ENCODE results near the gene POU2AF3. TPM values are rescaled to one million over a fixed set of nuclear protein-coding genes. Genes with fewer than 3 reads are reported as not detected.

Gene POU2AF3
- total RNA-seq, 1 experiment from 2014 or later = 2.7 TPM

DNA sequence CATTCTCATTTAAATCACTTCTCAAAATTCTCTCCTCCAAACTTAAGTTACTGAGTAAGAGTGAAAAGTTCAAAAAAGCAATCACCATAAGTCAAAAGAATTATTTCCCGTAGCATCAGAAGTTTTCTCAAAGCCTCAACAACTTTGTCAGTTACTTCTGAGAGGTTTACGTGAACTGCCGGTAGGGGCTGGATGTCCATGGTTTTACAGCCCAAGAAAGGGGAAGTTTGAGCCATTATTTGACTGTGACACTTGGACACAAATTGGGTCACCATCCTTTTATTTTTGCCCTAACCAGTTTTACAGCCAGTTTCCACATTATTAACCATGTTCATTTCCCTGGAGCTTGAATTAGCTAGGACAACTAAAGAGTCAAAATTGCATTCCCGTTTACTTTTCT is 7.5 kb downstream of the POU2AF3 start (continued):
- TF ChIP-seq, protein P1, sequence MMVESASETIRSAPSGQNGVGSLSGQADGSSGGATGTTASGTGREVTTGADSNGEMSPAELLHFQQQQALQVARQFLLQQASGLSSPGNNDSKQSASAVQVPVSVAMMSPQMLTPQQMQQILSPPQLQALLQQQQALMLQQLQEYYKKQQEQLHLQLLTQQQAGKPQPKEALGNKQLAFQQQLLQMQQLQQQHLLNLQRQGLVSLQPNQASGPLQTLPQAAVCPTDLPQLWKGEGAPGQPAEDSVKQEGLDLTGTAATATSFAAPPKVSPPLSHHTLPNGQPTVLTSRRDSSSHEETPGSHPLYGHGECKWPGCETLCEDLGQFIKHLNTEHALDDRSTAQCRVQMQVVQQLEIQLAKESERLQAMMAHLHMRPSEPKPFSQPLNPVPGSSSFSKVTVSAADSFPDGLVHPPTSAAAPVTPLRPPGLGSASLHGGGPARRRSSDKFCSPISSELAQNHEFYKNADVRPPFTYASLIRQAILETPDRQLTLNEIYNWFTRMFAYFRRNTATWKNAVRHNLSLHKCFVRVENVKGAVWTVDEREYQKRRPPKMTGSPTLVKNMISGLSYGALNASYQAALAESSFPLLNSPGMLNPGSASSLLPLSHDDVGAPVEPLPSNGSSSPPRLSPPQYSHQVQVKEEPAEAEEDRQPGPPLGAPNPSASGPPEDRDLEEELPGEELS (CRISPR knock-in tag; IDR thresholded peaks at IDR 0.05) = no peak
- TF ChIP-seq FOXJ3 (CRISPR knock-in tag; IDR thresholded peaks at IDR 0.05; ENCODE audit: borderline replicate concordance) (no peak), ETV6 (CRISPR knock-in tag; IDR thresholded peaks at IDR 0.05) (no peak), ZNF396 (CRISPR knock-in tag; IDR thresholded peaks at IDR 0.05; ENCODE audit: borderline replicate concordance) (no peak)

DNA sequence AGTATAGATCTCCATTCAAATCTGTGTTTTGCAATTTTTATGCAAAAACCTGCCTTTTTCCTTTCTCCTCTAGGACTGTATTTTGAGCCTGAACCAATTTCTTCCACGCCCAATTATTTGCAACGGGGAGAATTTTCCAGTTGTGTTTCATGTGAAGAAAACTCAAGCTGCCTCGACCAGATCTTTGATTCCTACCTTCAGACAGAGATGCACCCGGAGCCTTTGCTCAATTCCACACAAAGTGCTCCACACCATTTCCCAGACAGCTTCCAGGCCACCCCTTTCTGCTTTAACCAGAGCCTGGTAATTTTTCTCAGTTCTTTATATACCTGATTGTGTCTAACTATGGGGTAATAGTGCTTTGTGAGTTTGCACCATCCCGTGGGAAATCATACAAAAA is 8.0 kb downstream of the POU2AF3 start:
- POLR2A ChIA-PET = no interaction called here
- no peak overlapping the region for H3K4me3 Mint-ChIP-seq
- no peak for DNase-seq (ENCODE audit: low spot score)
- TF ChIP-seq ZNF219 (CRISPR knock-in tag; IDR thresholded peaks at IDR 0.05; ENCODE audit: borderline replicate concordance) (no peak), MXD4 (CRISPR knock-in tag; IDR thresholded peaks at IDR 0.05; ENCODE audit: borderline replicate concordance) (no peak), ZNF138 (CRISPR knock-in tag; conservative IDR thresholded peaks at IDR 0.05) (no peak), OVOL2 (CRISPR knock-in tag; IDR thresholded peaks at IDR 0.05; ENCODE audit: borderline replicate concordance) (no peak), PRRX2 (CRISPR knock-in tag; IDR thresholded peaks at IDR 0.05) (no peak), JUN (CRISPR knock-in tag; IDR thresholded peaks at IDR 0.05) (no peak), ZNF396 (CRISPR knock-in tag; IDR thresholded peaks at IDR 0.05; ENCODE audit: borderline replicate concordance) (no peak), ZNF232 (CRISPR knock-in tag; IDR thresholded peaks at IDR 0.05) (no peak), NR3C1 (CRISPR knock-in tag; conservative IDR thresholded peaks at IDR 0.05; ENCODE audit: low read depth) (no peak), NR2C2 (CRISPR knock-in tag; IDR thresholded peaks at IDR 0.05) (no peak), GTF2I (CRISPR knock-in tag; conservative IDR thresholded peaks at IDR 0.05) (no peak)
- TF ChIP-seq, protein P2, sequence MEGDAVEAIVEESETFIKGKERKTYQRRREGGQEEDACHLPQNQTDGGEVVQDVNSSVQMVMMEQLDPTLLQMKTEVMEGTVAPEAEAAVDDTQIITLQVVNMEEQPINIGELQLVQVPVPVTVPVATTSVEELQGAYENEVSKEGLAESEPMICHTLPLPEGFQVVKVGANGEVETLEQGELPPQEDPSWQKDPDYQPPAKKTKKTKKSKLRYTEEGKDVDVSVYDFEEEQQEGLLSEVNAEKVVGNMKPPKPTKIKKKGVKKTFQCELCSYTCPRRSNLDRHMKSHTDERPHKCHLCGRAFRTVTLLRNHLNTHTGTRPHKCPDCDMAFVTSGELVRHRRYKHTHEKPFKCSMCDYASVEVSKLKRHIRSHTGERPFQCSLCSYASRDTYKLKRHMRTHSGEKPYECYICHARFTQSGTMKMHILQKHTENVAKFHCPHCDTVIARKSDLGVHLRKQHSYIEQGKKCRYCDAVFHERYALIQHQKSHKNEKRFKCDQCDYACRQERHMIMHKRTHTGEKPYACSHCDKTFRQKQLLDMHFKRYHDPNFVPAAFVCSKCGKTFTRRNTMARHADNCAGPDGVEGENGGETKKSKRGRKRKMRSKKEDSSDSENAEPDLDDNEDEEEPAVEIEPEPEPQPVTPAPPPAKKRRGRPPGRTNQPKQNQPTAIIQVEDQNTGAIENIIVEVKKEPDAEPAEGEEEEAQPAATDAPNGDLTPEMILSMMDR (IDR thresholded peaks at IDR 0.05) = no peak
- TF ChIP-seq, protein P3, sequence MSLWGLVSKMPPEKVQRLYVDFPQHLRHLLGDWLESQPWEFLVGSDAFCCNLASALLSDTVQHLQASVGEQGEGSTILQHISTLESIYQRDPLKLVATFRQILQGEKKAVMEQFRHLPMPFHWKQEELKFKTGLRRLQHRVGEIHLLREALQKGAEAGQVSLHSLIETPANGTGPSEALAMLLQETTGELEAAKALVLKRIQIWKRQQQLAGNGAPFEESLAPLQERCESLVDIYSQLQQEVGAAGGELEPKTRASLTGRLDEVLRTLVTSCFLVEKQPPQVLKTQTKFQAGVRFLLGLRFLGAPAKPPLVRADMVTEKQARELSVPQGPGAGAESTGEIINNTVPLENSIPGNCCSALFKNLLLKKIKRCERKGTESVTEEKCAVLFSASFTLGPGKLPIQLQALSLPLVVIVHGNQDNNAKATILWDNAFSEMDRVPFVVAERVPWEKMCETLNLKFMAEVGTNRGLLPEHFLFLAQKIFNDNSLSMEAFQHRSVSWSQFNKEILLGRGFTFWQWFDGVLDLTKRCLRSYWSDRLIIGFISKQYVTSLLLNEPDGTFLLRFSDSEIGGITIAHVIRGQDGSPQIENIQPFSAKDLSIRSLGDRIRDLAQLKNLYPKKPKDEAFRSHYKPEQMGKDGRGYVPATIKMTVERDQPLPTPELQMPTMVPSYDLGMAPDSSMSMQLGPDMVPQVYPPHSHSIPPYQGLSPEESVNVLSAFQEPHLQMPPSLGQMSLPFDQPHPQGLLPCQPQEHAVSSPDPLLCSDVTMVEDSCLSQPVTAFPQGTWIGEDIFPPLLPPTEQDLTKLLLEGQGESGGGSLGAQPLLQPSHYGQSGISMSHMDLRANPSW (CRISPR knock-in tag; conservative IDR thresholded peaks at IDR 0.05; ENCODE audit: low read depth) = no peak
- TF ChIP-seq, protein P4, sequence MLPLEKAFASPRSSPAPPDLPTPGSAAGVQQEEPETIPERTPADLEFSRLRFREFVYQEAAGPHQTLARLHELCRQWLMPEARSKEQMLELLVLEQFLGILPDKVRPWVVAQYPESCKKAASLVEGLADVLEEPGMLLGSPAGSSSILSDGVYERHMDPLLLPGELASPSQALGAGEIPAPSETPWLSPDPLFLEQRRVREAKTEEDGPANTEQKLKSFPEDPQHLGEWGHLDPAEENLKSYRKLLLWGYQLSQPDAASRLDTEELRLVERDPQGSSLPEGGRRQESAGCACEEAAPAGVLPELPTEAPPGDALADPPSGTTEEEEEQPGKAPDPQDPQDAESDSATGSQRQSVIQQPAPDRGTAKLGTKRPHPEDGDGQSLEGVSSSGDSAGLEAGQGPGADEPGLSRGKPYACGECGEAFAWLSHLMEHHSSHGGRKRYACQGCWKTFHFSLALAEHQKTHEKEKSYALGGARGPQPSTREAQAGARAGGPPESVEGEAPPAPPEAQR (CRISPR knock-in tag; IDR thresholded peaks at IDR 0.05) = no peak
- no peak overlapping the region; the same call in 1 of the 2 replicates for H3K27ac Mint-ChIP-seq
- no peak for ATAC-seq
- CTCF ChIA-PET = no interaction called here
- H3K9me3 Mint-ChIP-seq = no peaks in the 10 kb centered on the region
- no peaks in the 10 kb centered on the region for H3K36me3 Mint-ChIP-seq
- no peaks in the 10 kb centered on the region for H3K27me3 Mint-ChIP-seq (ENCODE audit: low read depth)
- H3K4me1 Mint-ChIP-seq = peaks cover 30% of the 10 kb centered on the region

Data from WTC11 (cell line).